ENCODE data around the gene SENP1.

SENP1 gene

GRCh38 chr12:48068457-48068856 lies 37.4 kb downstream of the SENP1 start:
- DNase-seq (ENCODE audit: low read depth in 1 of 2, low spot score in 1 of 2): no peak

DNA sequence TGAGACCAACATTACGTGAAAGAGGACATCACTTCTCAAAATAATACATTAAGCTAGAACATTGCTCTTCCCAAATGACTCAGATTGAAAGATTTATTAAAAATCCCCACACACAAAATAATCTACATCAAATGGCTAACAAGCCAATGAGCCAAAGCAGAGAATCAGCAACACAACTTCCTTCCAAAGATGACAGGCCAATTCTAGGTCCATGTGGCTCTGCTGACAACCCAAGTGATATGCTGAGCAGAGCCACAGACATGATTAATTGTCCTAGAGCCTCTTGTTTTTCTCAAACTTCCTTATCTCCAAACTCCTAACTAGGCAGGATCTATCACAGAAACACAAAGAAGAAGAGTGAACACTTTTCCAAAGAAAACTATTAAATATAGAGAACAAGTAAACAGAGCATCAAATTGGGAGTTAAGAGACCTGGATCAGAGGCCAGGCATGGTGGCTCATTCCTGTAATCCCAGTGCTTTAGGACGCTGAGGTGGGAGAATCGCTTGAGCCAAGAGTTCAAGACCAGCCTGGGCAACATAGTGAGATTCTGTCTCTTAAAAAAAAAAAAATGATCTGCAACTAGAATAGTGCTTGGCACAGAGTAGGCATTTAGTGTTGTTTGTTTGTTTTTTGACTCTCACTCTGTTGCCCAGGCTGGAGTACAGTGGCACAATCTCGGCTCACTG lies 38.5 kb downstream of the SENP1 start:
- DNase-seq (ENCODE audit: low read depth in 1 of 2, low spot score in 1 of 2): no peak

DNA sequence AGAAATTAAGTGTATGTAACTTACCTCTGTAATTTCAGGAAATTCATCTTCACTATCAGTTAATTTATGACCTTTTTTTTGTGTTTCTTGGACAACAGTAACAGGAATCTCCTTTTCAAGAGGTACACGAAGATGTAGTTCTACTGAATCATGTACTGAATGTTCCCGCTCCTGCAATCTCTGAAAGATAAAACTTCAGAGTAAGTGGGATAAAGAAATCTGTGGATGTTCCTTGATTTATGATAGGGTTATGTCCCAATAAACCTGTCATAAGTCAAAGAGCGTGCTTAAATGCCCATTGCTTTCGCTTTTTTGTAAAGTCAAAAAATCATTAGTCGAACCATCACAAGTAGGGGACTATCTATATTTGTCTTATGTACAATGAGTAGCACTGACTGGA lies 40.8 kb downstream of the SENP1 start:
- DNase-seq (ENCODE audit: low read depth in 1 of 2, low spot score in 1 of 2): no peak

- no peak for DNase-seq (ENCODE audit: low read depth in 1 of 2, low spot score in 1 of 2)
These were observed 42.3 kb downstream of the SENP1 start for GRCh38 chr12:48063530-48063929.

DNA sequence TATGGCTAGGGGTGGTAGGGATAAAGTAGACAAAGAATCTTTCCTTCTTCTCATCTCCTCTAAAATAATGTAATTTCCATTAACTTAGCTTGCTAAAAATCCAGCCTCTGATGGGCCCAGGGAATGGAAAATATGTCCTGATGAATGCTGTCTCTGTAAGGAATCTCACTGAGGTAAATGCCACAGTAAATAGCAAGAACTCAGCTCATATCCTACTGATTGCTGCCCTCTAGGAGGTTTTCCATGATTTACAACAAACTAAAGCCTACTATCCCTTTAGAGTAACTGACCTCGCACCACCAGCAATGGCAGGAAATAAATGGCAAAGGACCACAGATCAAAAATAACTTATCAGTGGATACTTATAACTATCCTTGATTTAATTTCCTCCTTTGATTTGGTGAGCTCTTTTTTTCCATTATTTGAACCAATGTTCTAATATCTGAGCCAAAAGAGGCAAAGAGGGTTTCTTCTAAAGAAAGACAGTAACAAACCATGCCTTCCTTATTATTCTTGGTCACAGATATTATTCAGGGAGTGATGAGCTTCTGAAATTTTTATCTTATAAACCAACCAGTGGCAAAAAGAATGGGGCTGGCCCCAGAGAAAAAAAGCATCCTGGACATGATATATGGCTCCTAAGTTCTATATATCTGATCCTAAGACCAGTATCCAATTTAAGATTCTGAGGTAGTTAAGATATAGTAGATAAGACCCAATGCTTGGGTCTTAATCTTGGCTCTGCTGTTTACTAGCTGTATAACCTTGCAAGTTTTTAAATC lies 43.8 kb downstream of the SENP1 start:
- DNase-seq (ENCODE audit: low read depth in 1 of 2, low spot score in 1 of 2): no peak

DNA sequence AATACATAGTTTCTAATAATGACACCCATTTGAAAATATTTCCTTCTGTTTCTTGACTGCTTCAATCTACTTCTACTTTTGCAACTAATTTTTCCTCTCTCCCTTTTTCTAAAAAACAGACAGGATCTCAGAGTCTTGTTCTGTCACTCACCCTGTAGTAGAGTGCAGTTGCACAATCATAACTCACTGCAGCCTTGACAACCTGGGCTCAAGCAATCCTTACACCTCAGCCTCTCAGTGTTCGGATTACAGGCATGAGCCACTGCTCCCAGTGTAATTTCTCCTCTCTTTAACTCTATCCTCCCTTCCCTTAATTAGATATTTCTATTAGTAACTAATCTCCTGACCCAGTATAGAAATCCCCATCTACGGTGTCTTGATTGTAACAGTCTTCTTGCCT lies 45.4 kb downstream of the SENP1 start:
- no peak for DNase-seq (ENCODE audit: low read depth in 1 of 2, low spot score in 1 of 2)

DNA sequence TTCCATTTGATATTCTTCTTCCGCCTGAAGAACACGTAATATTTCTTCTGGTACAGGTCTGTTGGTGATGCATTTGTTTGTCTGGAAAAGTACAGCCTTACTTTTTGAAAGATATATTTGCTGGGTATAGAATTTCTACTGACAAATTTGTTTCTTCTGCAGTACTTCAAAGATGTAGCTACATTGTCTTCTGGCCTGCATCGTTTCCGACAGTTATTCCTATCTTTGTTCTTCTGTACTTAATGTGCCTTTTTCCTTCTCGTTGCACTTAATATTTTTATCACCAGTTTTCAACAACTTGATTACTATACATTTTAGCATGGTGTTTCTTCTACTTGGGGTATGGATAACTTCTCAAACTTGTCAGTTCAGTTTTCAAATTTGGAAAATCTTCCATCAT lies 47.1 kb downstream of the SENP1 start:
- DNase-seq (ENCODE audit: low read depth in 1 of 2, low spot score in 1 of 2): no peak

DNA sequence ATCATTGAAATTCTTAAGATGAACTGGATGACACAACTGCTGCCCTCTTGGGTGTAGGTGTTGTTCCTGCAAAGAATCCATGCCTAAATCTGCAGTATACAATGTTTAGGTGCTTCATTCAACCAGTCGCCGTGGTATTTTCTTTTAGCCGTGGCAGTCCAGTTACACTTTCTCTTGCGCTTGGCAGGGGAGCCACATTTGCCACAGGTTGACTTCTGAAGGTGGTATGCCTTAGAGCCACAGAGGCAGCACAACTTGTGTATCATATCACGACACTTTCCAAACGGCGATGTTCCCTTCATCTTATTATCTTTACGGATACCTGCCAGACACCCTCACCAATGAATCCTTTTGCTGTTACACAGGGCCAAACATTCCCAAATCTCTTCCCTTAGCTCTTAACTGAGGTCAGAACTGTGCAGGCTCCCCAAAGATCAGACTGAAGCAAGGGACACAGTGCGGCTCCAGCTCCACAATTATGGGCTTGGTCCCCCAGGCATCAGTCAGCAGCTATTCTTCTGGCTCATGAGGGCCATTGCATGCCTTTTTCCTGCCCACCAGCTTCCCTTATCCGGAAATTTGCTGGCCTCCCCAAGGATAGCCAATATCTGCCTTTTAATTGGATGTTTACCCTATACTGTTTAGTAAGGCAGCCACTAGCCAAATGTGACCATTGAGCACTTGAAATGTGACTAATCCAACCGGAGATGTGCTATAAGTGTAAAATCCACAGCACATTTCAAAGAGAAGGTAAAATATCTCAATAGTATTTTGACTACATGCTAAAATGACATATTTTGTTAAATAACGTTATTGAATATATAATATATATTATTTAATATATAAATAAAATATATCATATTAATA lies 50.7 kb downstream of the SENP1 start:
- no peak for DNase-seq (ENCODE audit: low read depth in 1 of 2, low spot score in 1 of 2)

DNA sequence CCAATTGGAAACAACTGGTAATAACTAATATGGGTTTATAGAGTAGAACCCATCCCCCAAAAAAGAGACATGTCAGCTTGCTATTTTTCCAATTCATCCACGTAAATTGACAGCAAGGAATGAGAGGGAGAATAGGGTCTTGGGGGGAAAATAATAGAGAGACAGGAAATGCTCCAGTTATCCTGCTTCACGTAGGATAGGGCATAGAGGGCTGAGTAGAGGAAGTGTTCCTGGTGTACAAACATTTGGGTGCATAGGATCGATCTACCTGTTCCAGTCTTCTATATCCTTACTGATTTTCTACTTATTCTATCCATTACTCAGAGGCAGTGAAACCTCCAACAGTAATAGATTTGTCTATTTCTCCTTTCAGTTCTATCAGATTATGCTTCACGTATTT lies 52.0 kb downstream of the SENP1 start:
- DNase-seq (ENCODE audit: low read depth in 1 of 2, low spot score in 1 of 2): no peak

- DNase-seq (ENCODE audit: low read depth in 1 of 2, low spot score in 1 of 2): no peak
These were observed 52.8 kb downstream of the SENP1 start for GRCh38 chr12:48053122-48053521.

DNA sequence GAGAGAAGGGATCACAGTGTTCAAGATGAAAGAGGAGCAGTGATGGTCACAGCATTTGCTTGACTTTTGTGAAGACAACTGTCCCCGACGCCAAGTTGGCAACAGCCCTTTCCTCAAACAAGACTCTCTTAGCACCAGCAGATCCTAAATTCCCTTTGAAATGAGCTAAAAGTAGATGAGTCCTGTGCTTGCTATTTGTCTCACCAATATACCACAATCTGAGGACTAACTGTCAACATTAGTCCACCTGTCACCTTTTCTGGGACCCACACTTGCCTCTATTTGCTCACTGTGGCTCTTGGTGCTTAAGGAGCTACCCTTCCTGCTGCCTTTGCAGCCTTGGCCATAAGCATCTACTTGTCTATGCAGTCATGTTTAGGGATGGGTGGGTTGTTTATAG lies 54.2 kb downstream of the SENP1 start:
- DNase-seq (ENCODE audit: low read depth in 1 of 2, low spot score in 1 of 2): no peak

GRCh38 chr12:48050174-48050573 lies 55.7 kb downstream of the SENP1 start:
- DNase-seq (ENCODE audit: low read depth in 1 of 2, low spot score in 1 of 2): no peak

GRCh38 chr12:48045965-48046518 lies 59.8 kb downstream of the SENP1 start:
- no peak for DNase-seq (ENCODE audit: low read depth in 1 of 2, low spot score in 1 of 2)

- no peak for DNase-seq (ENCODE audit: low read depth in 1 of 2, low spot score in 1 of 2)
These were observed 60.6 kb downstream of the SENP1 start for GRCh38 chr12:48045061-48045846.

- DNase-seq (ENCODE audit: low read depth in 1 of 2, low spot score in 1 of 2): no peak
These were observed 61.5 kb downstream of the SENP1 start for GRCh38 chr12:48044396-48044795.

GRCh38 chr12:48043771-48044170 lies 62.1 kb downstream of the SENP1 start:
- DNase-seq (ENCODE audit: low read depth in 1 of 2, low spot score in 1 of 2): no peak

- DNase-seq (ENCODE audit: low read depth in 1 of 2, low spot score in 1 of 2): no peak
These were observed 64.1 kb downstream of the SENP1 start for GRCh38 chr12:48041591-48042423.

- DNase-seq (ENCODE audit: low read depth in 1 of 2, low spot score in 1 of 2): no peak
These were observed 65.5 kb downstream of the SENP1 start for GRCh38 chr12:48040354-48040753.

DNA sequence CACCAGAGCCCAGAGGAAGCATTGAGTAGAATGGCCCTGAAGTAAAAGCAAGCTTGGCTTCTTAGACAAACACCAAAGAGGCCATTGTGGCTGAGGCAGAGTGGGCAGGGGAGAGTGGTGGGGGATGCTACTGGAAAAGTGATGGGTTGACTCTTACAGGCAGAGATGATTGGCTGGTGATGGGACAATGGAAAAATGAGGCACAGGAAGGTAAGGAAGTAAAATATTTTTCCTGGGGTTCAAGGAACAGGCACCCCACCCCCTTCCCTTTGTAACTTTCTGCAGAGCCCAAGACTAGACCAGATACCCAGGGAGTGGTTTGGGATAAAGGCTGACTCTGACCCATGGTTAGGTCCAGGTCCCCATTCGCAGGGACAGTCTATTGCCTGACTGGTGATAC lies 66.7 kb downstream of the SENP1 start:
- no peak for DNase-seq (ENCODE audit: low read depth in 1 of 2, low spot score in 1 of 2)

- no peak for DNase-seq (ENCODE audit: low read depth in 1 of 2, low spot score in 1 of 2)
These were observed 67.8 kb downstream of the SENP1 start for GRCh38 chr12:48038085-48038484.

All from activated T-helper 1 cell treated with anti-CD3 and anti-CD28 coated beads, Interleukin-2, amount 50 U/mL, for 16 hours (primary cell).